IMR-90 (cell line): ENCODE results near the gene ZNF267.
"Not testable (repeated sequence)": the region's sequence is repeated elsewhere in the genome, so short reads cannot be mapped to it uniquely, and the experiment has no call there.

Source experiments
- BHLHE40 ChIP-seq: fragments of 150-350 bp; IDR thresholded peaks from 2 replicates; pipeline ENCODE4 v1.6.1; 2016; ENCODE audit warnings: mild to moderate bottlenecking, low read depth, low read length
- CEBPB ChIP-seq: IDR thresholded peaks from 2 replicates; pipeline ENCODE4 v1.6.1; 2012; ENCODE audit warnings: low read depth, low read length, improper control_type of control experiment
- ELK1 ChIP-seq: fragments of 150-350 bp; IDR thresholded peaks from 2 replicates; pipeline ENCODE4 v1.6.1; 2016; ENCODE audit warnings: low read depth, mild to moderate bottlenecking, low read length, moderate library complexity, borderline replicate concordance
- FOS ChIP-seq: fragments of 150-350 bp; IDR thresholded peaks from 2 replicates; pipeline ENCODE4 v1.6.1; 2016; ENCODE audit warnings: low read depth, low read length
- MAFK ChIP-seq: IDR thresholded peaks from 2 replicates; pipeline ENCODE4 v1.6.1; 2012; ENCODE audit warnings: low read depth, low read length, improper control_type of control experiment
- MXI1 ChIP-seq: IDR thresholded peaks from 2 replicates; pipeline ENCODE4 v1.6.1; 2012; ENCODE audit warnings: low read depth, mild to moderate bottlenecking, low read length, moderate library complexity, borderline replicate concordance
- NFE2L2 ChIP-seq: fragments of 150-350 bp; IDR thresholded peaks from 2 replicates; pipeline ENCODE4 v1.6.1; 2016; ENCODE audit warnings: low read depth, mild to moderate bottlenecking, low read length
- POLR2A ChIP-seq: IDR thresholded peaks from 2 replicates; pipeline ENCODE4 v1.6.1; 2012; ENCODE audit warnings: mild to moderate bottlenecking, low read depth, low read length
- RAD21 ChIP-seq: IDR thresholded peaks from 2 replicates; pipeline ENCODE4 v1.6.1; 2012; ENCODE audit warnings: low read length, improper control_type of control experiment
- RFX5 ChIP-seq: IDR thresholded peaks from 2 replicates; pipeline ENCODE4 v1.8.0; 2012; ENCODE audit warnings: low read depth, mild to moderate bottlenecking, low read length, moderate library complexity
- SMC3 ChIP-seq: fragments of 150-350 bp; IDR thresholded peaks from 2 replicates; pipeline ENCODE4 v1.6.1; 2016; ENCODE audit warnings: low read depth, mild to moderate bottlenecking, antibody characterized with exemption, low read length, moderate library complexity
- TF ChIP-seq, protein P1 (sequence below): conservative IDR thresholded peaks from 2 replicates; pipeline ENCODE4 v1.5.1; 2012; ENCODE audit warnings: mild to moderate bottlenecking, low read depth, low read length, improper control_type of control experiment

DNA sequence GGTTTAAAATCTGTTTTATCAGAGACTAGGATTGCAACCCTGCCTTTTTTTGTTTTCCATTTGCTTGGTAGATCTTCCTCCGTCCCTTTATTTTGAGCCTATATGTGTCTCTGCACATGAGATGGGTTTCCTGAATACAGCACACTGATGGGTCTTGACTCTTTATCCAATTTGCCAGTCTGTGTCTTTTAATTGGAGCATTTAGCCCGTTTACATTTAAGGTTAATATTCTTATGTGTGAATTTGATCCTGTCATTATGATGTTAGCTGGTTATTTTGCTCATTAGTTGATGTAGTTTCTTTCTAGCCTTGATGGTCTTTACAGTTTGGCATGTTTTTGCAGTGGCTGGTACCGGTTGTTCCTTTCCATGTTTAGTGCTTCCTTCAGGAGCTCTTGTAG is 31.0 kb downstream of the ZNF267 start:
- TF ChIP-seq BHLHE40, RAD21, POLR2A, SMC3, ELK1, FOS, CEBPB, MXI1, NFE2L2, RFX5, MAFK: not testable (repeated sequence)
- TF ChIP-seq, protein P1, sequence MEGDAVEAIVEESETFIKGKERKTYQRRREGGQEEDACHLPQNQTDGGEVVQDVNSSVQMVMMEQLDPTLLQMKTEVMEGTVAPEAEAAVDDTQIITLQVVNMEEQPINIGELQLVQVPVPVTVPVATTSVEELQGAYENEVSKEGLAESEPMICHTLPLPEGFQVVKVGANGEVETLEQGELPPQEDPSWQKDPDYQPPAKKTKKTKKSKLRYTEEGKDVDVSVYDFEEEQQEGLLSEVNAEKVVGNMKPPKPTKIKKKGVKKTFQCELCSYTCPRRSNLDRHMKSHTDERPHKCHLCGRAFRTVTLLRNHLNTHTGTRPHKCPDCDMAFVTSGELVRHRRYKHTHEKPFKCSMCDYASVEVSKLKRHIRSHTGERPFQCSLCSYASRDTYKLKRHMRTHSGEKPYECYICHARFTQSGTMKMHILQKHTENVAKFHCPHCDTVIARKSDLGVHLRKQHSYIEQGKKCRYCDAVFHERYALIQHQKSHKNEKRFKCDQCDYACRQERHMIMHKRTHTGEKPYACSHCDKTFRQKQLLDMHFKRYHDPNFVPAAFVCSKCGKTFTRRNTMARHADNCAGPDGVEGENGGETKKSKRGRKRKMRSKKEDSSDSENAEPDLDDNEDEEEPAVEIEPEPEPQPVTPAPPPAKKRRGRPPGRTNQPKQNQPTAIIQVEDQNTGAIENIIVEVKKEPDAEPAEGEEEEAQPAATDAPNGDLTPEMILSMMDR, result not testable (repeated sequence)
